HEK293 (cell line): ENCODE results near the gene IL1RAPL1.

Source experiments
- CTCF ChIA-PET: fragments of 350-600 bp; formaldehyde crosslinking; extraction: SDS; loops from one replicate; lab custom pipeline; 2021; ENCODE audit warnings: antibody characterized with exemption; lab: Yijun Ruan, JAX
- POLR2A ChIA-PET: fragments of 300-600 bp; formaldehyde crosslinking; extraction: SDS; loops from one replicate; lab custom pipeline; 2020; ENCODE audit warnings: antibody characterized with exemption, inconsistent platforms; lab: Yijun Ruan, JAX
- H3K27ac ChIP-seq: fragments of 200-500 bp; sonication (Bioruptor generic); 2 replicates; pipeline ENCODE4 v1.5.1; 2014; ENCODE audit warnings: low read depth, low read length, control low read depth, inconsistent platforms; ENCODE audit errors: extremely low read depth
- H3K36me3 ChIP-seq, 2 experiments: fragments of 200-500 bp in 1 of 2; sonication (Bioruptor generic) in 1 of 2; 1 replicate in 1 of 2; 2 replicates in 1 of 2; pipeline ENCODE4 v1.5.1; 2014 to 2017; ENCODE audit warnings: inconsistent platforms in 2 of 2, low read length in 2 of 2; ENCODE audit not compliant: control insufficient read depth in 2 of 2, insufficient read depth in 1 of 2
- H3K4me1 ChIP-seq: fragments of 200-500 bp; sonication (Bioruptor generic); 2 replicates; pipeline ENCODE4 v1.5.1; 2014; ENCODE audit warnings: mild to moderate bottlenecking, low read length, inconsistent platforms; ENCODE audit not compliant: control insufficient read depth, insufficient read depth
- H3K4me3 ChIP-seq: 2 replicates; pipeline ENCODE4 v1.5.1; 2011; ENCODE audit warnings: low read depth, mild to moderate bottlenecking, control low read depth, low read length, moderate library complexity
- H3K9me3 ChIP-seq: fragments of 200-500 bp; sonication (Bioruptor generic); 2 replicates; pipeline ENCODE4 v1.5.1; 2014; ENCODE audit warnings: low read depth, low read length, inconsistent platforms; ENCODE audit not compliant: control insufficient read depth, insufficient read depth
- GLI4 ChIP-seq: fragments of 450-650 bp; formaldehyde crosslinking; IDR thresholded peaks from 2 replicates; pipeline ENCODE4 v1.5.1; 2016; ENCODE audit warnings: missing biosample characterization, missing genetic modification characterization
- SP3 ChIP-seq: fragments of 450-650 bp; formaldehyde crosslinking; IDR thresholded peaks from 2 replicates; pipeline ENCODE4 v1.5.1; 2016; ENCODE audit warnings: missing biosample characterization, missing genetic modification characterization
- TCF7L2 ChIP-seq: IDR thresholded peaks from 2 replicates; pipeline ENCODE4 v1.6.1; 2011; ENCODE audit warnings: low read depth, mild to moderate bottlenecking, inconsistent platforms, low read length, moderate library complexity, borderline replicate concordance
- ZFHX2 ChIP-seq: fragments of 450-650 bp; formaldehyde crosslinking; conservative IDR thresholded peaks from 2 replicates; pipeline ENCODE4 v1.5.1; 2016; ENCODE audit warnings: missing biosample characterization, missing genetic modification characterization
- ZNF132 ChIP-seq: fragments of 450-650 bp; formaldehyde crosslinking; IDR thresholded peaks from 2 replicates; pipeline ENCODE4 v1.5.1; 2017; ENCODE audit warnings: missing biosample characterization, missing genetic modification characterization, borderline replicate concordance
- ZNF354C ChIP-seq: fragments of 450-650 bp; formaldehyde crosslinking; IDR thresholded peaks from 2 replicates; pipeline ENCODE4 v1.5.1; 2016; ENCODE audit warnings: missing biosample characterization, missing genetic modification characterization, low read depth, borderline replicate concordance
- ZNF404 ChIP-seq: fragments of 450-650 bp; formaldehyde crosslinking; IDR thresholded peaks from 2 replicates; pipeline ENCODE4 v1.5.1; 2017; ENCODE audit warnings: missing biosample characterization, missing genetic modification characterization
- ZNF48 ChIP-seq: fragments of 450-650 bp; formaldehyde crosslinking; IDR thresholded peaks from 2 replicates; pipeline ENCODE4 v1.5.1; 2016; ENCODE audit warnings: missing biosample characterization, missing genetic modification characterization
- ZNF521 ChIP-seq: fragments of 450-650 bp; formaldehyde crosslinking; IDR thresholded peaks from 2 replicates; pipeline ENCODE4 v1.5.1; 2017; ENCODE audit warnings: missing biosample characterization, mild to moderate bottlenecking, missing genetic modification characterization
- ZNF549 ChIP-seq: fragments of 450-650 bp; IDR thresholded peaks from 2 replicates; pipeline ENCODE4 v1.5.1; 2018; ENCODE audit warnings: missing biosample characterization, missing genetic modification characterization, mild to moderate bottlenecking, inconsistent platforms, moderate library complexity
- ZNF623 ChIP-seq: fragments of 450-650 bp; formaldehyde crosslinking; IDR thresholded peaks from 2 replicates; pipeline ENCODE4 v1.5.1; 2016; ENCODE audit warnings: missing biosample characterization, missing genetic modification characterization
- ZNF624 ChIP-seq: fragments of 450-650 bp; formaldehyde crosslinking; IDR thresholded peaks from 2 replicates; pipeline ENCODE4 v1.5.1; 2017; ENCODE audit warnings: missing biosample characterization, missing genetic modification characterization
- ZNF626 ChIP-seq: fragments of 450-650 bp; sonication (Bioruptor Pico); formaldehyde crosslinking; IDR thresholded peaks from 2 replicates; pipeline ENCODE4 v1.5.1; 2018; ENCODE audit warnings: missing biosample characterization, missing genetic modification characterization, inconsistent platforms
- ZNF677 ChIP-seq: fragments of 450-650 bp; IDR thresholded peaks from 2 replicates; pipeline ENCODE4 v1.5.0; 2018; ENCODE audit warnings: missing biosample characterization, mild to moderate bottlenecking, missing genetic modification characterization, moderate library complexity
- ZNF843 ChIP-seq: fragments of 450-650 bp; formaldehyde crosslinking; IDR thresholded peaks from 2 replicates; pipeline ENCODE4 v1.5.1; 2016; ENCODE audit warnings: missing biosample characterization, missing genetic modification characterization
- TF ChIP-seq, protein P1 (sequence below): sonication (generic); formaldehyde crosslinking; IDR thresholded peaks from 2 replicates; pipeline ENCODE4 v1.8.1; 2022; ENCODE audit warnings: mild to moderate bottlenecking, moderate library complexity, missing genetic modification reagents
- TF ChIP-seq, protein P2 (sequence below): fragments of 450-650 bp; formaldehyde crosslinking; IDR thresholded peaks from 2 replicates; pipeline ENCODE4 v1.5.1; 2016; ENCODE audit warnings: missing biosample characterization, missing genetic modification characterization

IL1RAPL1 gene

DNA sequence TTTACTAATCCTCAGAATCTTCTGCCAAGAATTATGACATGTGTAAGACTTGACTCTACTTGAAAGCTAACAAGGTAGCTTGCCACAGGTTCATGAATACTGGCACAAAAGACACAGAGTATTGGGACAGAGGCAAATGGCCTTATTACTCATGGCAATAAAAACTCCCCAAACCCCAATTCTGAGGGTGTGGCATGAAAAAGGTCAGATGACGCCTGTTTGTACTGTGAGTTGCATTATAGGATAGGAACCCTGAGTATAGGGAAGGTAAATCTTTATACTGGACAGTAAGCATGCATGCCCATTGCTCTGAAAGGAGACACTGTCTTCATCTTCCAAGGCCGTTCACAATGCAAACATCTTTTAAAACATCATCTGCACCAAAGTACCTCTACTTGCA, 600.0 kb downstream of the IL1RAPL1 start:
- CTCF ChIA-PET = no interaction called here
- Histone ChIP-seq H3K9me3 (no peaks in the 10 kb centered on the region), H3K27ac (no peak overlapping the region), H3K4me1 (no peaks in the 10 kb centered on the region), H3K36me3 (no peaks in the 10 kb centered on the region), H3K4me3 (no peak overlapping the region)
- POLR2A ChIA-PET = no interaction called here
- TF ChIP-seq TCF7L2 (no peak), ZNF624 (no peak), ZNF677 (no peak), SP3 (tag by site-specific recombination) (no peak), ZNF626 (tag by site-specific recombination) (no peak), ZNF48 (no peak), ZNF521 (tag by site-specific recombination) (no peak), ZFHX2 (tag by site-specific recombination) (no peak), ZNF132 (tag by site-specific recombination) (no peak), ZNF843 (no peak), ZNF623 (tag by site-specific recombination) (no peak), ZNF404 (tag by site-specific recombination) (no peak), GLI4 (tag by site-specific recombination) (no peak)
- TF ChIP-seq, protein P1, sequence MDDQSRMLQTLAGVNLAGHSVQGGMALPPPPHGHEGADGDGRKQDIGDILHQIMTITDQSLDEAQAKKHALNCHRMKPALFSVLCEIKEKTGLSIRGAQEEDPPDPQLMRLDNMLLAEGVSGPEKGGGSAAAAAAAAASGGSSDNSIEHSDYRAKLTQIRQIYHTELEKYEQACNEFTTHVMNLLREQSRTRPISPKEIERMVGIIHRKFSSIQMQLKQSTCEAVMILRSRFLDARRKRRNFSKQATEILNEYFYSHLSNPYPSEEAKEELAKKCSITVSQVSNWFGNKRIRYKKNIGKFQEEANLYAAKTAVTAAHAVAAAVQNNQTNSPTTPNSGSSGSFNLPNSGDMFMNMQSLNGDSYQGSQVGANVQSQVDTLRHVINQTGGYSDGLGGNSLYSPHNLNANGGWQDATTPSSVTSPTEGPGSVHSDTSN (CRISPR knock-in tag) = no peak

DNA sequence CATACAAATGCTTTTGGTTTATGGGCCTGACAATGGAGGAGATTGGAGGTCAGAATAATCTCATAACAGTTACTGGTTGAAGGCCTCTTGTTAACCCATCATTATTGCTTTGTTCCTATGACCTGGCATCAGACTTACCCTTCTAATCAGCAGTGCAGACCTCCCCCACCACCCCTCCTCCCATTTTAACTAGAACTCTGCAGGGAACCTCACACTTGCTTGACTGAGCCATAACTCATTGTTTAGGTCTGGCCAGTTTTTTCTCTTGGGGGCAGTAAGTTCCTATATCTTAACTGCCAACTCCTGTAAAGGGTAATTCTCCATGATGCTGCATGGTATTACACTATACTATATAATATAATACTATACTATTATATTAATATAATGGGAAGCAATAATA, 609.3 kb downstream of the IL1RAPL1 start:
- TF ChIP-seq, protein P2, sequence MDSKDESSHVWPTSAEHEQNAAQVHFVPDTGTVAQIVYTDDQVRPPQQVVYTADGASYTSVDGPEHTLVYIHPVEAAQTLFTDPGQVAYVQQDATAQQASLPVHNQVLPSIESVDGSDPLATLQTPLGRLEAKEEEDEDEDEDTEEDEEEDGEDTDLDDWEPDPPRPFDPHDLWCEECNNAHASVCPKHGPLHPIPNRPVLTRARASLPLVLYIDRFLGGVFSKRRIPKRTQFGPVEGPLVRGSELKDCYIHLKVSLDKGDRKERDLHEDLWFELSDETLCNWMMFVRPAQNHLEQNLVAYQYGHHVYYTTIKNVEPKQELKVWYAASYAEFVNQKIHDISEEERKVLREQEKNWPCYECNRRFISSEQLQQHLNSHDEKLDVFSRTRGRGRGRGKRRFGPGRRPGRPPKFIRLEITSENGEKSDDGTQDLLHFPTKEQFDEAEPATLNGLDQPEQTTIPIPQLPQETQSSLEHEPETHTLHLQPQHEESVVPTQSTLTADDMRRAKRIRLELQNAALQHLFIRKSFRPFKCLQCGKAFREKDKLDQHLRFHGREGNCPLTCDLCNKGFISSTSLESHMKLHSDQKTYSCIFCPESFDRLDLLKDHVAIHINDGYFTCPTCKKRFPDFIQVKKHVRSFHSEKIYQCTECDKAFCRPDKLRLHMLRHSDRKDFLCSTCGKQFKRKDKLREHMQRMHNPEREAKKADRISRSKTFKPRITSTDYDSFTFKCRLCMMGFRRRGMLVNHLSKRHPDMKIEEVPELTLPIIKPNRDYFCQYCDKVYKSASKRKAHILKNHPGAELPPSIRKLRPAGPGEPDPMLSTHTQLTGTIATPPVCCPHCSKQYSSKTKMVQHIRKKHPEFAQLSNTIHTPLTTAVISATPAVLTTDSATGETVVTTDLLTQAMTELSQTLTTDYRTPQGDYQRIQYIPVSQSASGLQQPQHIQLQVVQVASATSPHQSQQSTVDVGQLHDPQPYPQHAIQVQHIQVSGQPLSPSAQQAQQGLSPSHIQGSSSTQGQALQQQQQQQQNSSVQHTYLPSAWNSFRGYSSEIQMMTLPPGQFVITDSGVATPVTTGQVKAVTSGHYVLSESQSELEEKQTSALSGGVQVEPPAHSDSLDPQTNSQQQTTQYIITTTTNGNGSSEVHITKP (tag by site-specific recombination) = no peak
- Histone ChIP-seq H3K27ac (no peak overlapping the region), H3K4me3 (no peak overlapping the region), H3K36me3 (no peaks in the 10 kb centered on the region), H3K9me3 (no peaks in the 10 kb centered on the region), H3K4me1 (no peaks in the 10 kb centered on the region)
- POLR2A ChIA-PET = no interaction called here
- CTCF ChIA-PET = no interaction called here

DNA sequence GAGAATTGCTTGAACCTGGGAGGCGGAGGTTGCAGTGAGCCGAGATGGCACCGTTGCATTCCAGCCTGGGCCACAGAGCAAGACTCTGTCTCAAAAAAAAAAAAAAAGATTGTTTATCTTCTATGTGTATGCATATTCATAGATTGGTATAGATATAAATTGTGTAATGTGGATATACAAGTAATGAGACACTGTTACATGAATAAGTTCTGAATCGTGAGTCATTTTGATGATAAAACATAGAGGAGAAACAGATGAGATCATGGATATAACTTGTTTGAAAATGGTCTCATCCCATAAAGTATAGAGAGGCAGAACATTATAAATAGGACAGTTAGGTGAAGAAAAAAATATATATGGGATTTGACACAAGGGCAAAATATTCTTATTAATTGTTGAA, 628.0 kb downstream of the IL1RAPL1 start:
- Histone ChIP-seq H3K27ac (no peak overlapping the region), H3K36me3 (no peaks in the 10 kb centered on the region), H3K4me1 (no peaks in the 10 kb centered on the region), H3K9me3 (no peaks in the 10 kb centered on the region)
- POLR2A ChIA-PET = no interaction called here
- no peak for TF ChIP-seq ZNF354C (tag by site-specific recombination)
- no peak for TF ChIP-seq ZNF549 (tag by site-specific recombination)
- TF ChIP-seq, all 188 proteins: peak for 0
- no peak overlapping the region for H3K4me3 ChIP-seq
- CTCF ChIA-PET = interaction anchor here (0.5 to 0.6 kb wide), 2 partner anchors 42 to 276 kb away, joined by 3 to 4 read pairs; no protein-coding TSS in a partner anchor
